CD4-positive, alpha-beta T cell treated with Interleukin-10 for 1 hour (primary cell): ENCODE measurements around the gene RYR3.

ENCODE experiments used
- DNase-seq: peaks from one replicate; pipeline ENCODE4 v3.0.0-alpha.2; 2020

The RYR3 gene

GRCh38 chr15:33393546-33393945 lies 82.8 kb downstream of the RYR3 start:
- DNase-seq: no peak

- no peak for DNase-seq
Measured at GRCh38 chr15:33395321-33395720, 84.6 kb downstream of the RYR3 start.

GRCh38 chr15:33395846-33396245 lies 85.1 kb downstream of the RYR3 start:
- no peak for DNase-seq

DNA sequence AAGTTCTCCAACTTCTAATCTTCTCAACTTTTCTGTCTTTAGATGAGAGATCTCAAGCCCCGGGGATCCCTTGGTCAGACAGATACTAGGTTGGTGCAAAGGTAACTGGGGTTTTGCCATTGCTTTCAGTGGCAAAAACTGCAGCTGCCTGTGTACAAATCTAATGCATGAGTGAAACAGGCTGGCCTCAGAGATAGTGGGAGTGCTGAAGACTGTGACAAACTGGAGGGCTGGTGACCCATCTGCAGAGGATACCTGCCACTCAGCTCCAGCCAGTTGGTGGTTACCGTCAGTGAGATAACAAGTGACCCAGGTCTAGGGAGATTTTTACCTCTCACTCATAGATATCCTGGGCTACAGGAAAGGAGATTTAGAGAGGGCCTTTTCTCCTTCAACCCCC lies 85.7 kb downstream of the RYR3 start:
- DNase-seq: no peak

DNA sequence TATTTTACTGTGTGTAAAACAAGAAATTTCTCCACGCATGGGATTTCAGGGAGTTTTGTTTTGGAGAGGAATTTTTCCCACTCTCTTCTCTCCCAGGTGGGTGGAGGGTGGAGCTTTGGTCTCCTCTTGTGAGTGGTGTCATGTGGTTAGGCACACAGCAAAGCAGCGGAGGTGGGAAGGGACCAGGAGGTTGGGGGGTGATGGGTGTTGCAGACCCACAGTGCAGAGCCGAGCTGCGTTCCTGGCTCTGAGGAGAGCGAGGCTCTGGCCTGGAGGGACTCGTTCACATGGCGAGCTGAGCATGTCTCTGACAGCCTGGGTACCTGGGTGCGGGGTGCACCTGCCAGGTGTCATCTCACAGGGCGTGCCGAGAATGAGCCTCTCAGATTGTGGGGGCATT lies 87.8 kb downstream of the RYR3 start:
- DNase-seq: no peak

- DNase-seq: no peak
Measured at GRCh38 chr15:33400941-33401340, 90.2 kb downstream of the RYR3 start.

GRCh38 chr15:33402600-33402999 lies 91.8 kb downstream of the RYR3 start:
- DNase-seq: no peak

DNA sequence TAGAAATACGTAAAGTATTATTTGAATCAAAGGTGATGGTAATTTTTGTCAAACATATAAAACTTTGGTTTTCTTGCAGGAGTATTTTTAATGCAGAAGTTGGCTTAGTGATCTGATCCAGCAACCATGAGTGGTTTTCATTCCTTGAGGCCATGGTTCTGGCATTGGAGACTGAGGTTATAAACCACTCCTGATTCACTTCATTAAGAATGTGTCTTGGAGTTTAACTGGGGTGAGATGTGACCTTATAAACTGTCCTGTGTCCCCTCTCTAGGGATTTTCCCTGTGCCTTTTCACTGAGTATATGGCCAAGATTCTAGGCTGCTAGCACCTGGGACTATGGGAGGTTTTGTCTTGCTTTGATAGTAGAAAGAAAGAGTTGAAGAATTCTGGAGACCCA lies 94.3 kb downstream of the RYR3 start:
- DNase-seq: no peak

DNA sequence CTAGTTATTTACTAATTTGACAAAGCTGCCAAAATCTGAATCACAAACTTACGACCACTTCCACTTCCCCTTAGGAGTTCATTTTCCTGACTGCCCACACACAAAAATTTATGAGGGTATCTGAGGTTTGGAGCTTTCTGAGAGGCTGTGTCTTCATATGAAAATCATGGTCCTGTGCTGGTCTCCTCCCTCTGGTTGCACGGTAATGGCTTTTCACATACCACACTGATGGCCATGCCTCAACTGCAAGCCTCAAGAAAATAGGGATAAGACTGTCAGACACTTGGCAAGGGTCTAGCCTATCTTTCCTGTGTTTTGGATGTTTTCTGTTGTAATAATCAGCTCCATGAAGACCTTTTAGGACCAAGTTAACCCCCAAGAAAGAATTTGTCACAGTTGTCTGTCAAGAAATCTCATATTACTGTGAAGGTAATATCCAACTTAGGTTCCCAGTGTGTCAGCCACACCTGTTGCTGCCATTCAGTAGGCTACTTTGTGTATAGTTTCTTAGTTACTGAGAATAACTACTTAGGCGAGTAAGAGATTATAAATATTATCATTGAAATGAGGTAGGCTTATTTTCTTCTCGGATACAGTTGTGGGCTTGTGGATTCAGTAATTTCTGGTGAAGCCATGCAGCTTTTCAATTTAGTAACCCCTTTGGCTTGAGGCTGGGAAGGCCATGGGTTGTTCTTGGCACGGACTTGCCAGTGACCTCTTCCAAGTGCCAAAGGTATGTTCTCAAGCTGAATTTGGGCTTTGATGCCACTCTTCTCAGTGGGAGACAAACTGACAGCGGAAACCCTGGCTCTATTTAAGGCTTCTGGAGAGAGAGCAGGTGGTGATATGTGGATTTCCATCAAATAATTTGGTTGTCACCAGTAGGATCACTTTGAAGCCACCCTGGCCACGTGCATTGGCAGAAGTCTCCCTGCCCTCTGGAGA lies 101.1 kb downstream of the RYR3 start:
- DNase-seq: no peak

- no peak for DNase-seq
Measured at GRCh38 chr15:33419701-33420100, 108.9 kb downstream of the RYR3 start.

- no peak for DNase-seq
Measured at GRCh38 chr15:33424025-33424424, 113.3 kb downstream of the RYR3 start.

DNA sequence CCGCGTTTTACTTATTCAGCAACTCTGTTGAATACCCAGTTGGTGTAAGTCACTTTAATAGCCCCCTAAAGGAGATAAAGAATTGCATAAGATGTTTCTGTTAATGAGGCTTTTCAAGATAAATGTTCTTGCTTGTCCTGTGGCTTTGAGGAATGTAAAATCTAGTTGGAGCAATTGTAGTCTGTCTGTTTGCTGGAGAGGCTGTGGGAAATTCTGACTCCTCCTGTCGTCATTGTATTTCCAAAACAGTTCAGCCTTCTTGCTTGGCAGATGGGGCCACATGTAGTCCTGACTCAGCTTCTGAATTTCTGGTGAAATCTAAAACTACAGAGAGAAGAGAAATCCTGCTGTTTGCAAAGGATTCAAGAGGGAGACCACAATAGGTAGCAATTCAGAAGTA lies 114.4 kb downstream of the RYR3 start:
- DNase-seq: no peak

GRCh38 chr15:33430577-33430976 lies 119.8 kb downstream of the RYR3 start:
- no peak for DNase-seq

DNA sequence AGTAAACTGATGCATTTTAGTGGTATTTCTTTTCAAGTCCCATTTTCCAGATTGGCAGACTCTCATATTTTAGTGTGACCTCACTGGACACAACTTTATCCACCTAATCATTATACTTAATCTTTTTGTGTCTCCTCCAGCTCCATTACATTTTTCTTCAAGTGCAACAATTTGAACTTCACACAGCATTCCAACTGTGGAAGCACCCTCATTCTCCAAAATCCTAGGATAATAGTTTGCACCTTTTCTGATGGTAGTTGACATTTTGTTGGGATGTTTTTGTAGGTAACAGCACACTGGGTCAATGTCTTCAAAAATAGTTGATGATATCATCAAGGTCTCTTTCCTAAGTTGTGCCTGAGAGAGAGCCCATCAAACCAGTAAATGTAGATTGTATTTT lies 123.1 kb downstream of the RYR3 start:
- DNase-seq: no peak

GRCh38 chr15:33438396-33438795 lies 127.6 kb downstream of the RYR3 start:
- no peak for DNase-seq

DNA sequence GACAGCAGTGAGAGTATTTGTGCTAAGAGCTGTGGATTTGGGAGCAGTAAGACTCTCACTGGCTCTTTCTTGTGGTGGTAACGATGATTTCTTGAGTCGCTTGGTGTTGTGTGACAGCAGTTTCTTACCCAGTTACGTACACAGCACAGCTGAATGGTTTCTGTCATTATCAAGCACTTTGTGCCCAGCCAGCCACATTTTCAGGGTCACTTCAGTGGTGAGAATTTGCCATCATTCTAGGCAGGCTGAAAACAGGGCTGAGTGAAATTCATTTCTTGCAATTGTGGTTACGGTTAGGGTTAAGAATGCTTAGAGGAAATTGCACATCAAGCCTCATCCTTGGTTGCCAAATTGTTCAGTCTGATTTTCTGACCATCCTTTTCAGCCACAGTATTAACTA lies 130.1 kb downstream of the RYR3 start:
- DNase-seq: no peak

DNA sequence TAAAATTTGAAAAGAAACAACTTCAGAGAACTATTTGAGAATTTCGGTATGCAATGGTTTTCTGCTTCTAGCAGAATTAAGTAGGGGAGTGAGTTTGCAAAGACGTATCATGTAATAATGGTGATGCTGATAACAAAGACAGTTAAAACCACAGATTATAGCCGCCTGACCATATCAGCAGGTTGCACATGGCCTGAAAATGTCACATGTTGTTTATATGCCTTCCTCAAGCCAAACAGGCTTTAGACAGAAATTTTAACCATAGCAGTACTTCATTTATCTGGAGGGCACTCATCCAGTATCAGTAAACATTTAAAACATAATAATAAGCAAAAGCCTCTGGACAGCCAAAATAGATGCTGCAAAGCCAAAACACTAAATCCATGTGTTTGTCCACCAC lies 131.7 kb downstream of the RYR3 start:
- DNase-seq: no peak

GRCh38 chr15:33443708-33444107 lies 132.9 kb downstream of the RYR3 start:
- DNase-seq: no peak

- DNase-seq: no peak
Measured at GRCh38 chr15:33445984-33446383, 135.2 kb downstream of the RYR3 start.

GRCh38 chr15:33448151-33448550 lies 137.4 kb downstream of the RYR3 start:
- DNase-seq: no peak

DNA sequence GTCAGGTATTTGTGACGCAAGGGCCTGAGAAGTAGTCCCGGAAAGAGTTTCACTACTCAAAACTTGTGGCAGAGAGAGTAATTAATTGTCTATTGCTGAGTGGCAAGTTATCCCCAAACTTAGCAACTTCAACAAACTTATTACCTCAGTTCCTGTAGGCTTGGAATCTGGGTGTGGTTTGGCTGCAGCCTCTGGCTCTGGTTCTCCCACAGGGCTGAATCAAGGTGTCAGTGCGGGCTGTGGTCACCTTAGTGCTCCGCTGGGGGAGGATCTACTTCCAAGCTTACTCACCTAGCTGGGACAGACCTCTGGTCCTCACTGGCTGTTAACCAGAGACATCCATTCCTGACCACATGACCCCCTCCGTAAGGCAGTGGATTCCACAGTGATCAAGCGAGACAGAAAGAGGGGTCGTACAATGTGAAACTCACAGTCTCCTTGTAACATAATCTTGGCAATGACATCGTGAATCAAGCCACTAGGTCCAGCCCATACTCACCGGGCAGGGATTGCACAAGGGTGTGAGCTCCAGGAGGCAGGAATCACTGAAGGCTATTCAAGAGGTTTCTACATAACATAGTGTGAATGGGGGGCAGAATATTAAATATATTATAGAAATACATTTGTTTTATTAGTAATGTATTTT lies 138.3 kb downstream of the RYR3 start:
- no peak for DNase-seq

DNA sequence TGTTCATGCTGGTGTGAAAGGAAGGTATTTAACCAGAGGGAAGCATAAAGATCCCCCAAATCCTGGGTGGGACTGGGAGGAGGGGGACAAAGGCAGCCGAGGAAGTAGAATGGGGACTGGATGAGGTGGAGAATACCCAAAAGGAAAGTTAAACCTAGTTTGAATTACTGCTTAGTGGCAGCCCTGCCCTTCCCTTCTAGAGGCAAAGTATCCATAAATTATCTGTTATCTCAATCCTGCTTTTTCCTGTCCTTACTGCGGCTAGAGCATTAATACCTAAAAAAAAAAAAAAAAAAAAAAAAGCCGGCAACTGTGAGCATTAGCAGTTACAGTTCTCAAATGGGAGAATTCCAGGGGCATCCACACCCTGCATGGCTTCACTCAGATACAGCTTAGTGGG lies 139.0 kb downstream of the RYR3 start:
- DNase-seq: no peak

DNA sequence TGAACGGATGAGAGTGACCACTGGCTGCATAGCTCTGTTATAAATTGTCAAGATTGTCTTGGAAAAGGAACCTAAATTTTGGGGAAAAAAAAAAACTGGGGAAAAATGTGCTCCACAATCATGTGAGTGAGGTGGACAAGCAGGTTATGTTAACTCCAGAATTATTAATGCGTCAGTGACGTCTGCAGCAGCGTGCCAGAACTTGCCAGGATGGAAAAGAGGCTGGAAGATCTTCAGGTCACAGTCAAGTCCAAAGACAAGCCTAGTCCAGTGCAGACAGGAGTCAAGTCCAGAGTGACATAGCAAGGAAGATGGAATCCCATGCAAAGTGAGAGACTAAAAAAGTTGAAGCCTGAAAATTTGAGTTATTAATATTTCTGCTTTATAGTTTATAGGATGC lies 140.6 kb downstream of the RYR3 start:
- DNase-seq: no peak

DNA sequence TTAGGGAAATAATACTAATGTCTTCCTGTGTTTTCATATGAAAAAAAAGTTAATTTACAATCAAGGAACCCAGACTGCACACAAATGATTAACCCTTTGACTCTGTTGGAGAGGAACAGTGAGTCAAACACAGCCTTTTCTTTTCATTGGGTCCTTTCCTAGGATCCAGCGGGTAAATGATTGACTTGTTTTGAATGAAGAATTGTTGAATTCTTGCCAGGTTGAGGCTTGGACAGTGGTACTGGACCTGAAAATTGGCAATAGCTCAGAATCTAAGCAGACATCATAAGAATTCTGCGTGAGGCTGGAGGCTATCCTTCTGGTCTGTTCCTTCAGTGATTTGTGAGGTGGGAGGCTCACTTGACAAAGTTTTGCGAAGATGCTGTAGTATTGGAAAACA lies 143.0 kb downstream of the RYR3 start:
- DNase-seq: no peak

- no peak for DNase-seq
Measured at GRCh38 chr15:33454346-33454745, 143.6 kb downstream of the RYR3 start.
